Measurements from ENCODE around the gene ZBTB7B. TPM values are rescaled to one million over a fixed set of nuclear protein-coding genes. Genes with fewer than 3 reads are reported as not detected.

Gene ZBTB7B
- total and polyA plus RNA-seq, 9 of the 15 experiments (the other 6 are each of a cell fraction or from before 2014, with no cell fraction given), result 0.04 to 46.5 (median 15.2) TPM

- TF ChIP-seq, protein P1, sequence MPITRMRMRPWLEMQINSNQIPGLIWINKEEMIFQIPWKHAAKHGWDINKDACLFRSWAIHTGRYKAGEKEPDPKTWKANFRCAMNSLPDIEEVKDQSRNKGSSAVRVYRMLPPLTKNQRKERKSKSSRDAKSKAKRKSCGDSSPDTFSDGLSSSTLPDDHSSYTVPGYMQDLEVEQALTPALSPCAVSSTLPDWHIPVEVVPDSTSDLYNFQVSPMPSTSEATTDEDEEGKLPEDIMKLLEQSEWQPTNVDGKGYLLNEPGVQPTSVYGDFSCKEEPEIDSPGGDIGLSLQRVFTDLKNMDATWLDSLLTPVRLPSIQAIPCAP (CRISPR knock-in tag; IDR thresholded peaks at IDR 0.05; ENCODE audit: borderline replicate concordance), result peak; percentile 70; the same call in 1 of the 2 replicates
- TF ChIP-seq ZBTB12 (CRISPR knock-in tag; IDR thresholded peaks at IDR 0.05) (peak; percentile 21; the same call in 1 of the 2 replicates), TARDBP (IDR thresholded peaks at IDR 0.05) (no peak), CEBPZ (IDR thresholded peaks at IDR 0.05; ENCODE audit: borderline replicate concordance, low read depth, low read length) (peak; percentile 75; the same call in 1 of the 2 replicates), TAF9B (IDR thresholded peaks at IDR 0.05; ENCODE audit: partially characterized antibody) (peak; percentile 20), KAT7 (CRISPR knock-in tag; IDR thresholded peaks at IDR 0.05; ENCODE audit: borderline replicate concordance) (0 out of 2 replicates have a peak, but pooled peaks have one; percentile 19), EP400 (IDR thresholded peaks at IDR 0.05) (peak; percentile 99), ZNF764 (CRISPR knock-in tag; IDR thresholded peaks at IDR 0.05; ENCODE audit: low read depth) (no peak), NFYB (IDR thresholded peaks at IDR 0.05; ENCODE audit: extremely low read depth, insufficient read length) (peak; percentile 92), SIN3A (IDR thresholded peaks at IDR 0.05; ENCODE audit: borderline replicate concordance in 2 of 2, control insufficient read depth in 1 of 2, low read depth in 2 of 2, low read length in 2 of 2) (peak in 1 of 2 experiments; percentile 83; a peak in 1 of 4 replicates), ELF2 (CRISPR knock-in tag; IDR thresholded peaks at IDR 0.05) (no peak; the same call in 1 of the 2 replicates), TAF7 (tag; IDR thresholded peaks at IDR 0.05) (peak; percentile 62; the same call in 1 of the 2 replicates)
- TF ChIP-seq, protein P2, sequence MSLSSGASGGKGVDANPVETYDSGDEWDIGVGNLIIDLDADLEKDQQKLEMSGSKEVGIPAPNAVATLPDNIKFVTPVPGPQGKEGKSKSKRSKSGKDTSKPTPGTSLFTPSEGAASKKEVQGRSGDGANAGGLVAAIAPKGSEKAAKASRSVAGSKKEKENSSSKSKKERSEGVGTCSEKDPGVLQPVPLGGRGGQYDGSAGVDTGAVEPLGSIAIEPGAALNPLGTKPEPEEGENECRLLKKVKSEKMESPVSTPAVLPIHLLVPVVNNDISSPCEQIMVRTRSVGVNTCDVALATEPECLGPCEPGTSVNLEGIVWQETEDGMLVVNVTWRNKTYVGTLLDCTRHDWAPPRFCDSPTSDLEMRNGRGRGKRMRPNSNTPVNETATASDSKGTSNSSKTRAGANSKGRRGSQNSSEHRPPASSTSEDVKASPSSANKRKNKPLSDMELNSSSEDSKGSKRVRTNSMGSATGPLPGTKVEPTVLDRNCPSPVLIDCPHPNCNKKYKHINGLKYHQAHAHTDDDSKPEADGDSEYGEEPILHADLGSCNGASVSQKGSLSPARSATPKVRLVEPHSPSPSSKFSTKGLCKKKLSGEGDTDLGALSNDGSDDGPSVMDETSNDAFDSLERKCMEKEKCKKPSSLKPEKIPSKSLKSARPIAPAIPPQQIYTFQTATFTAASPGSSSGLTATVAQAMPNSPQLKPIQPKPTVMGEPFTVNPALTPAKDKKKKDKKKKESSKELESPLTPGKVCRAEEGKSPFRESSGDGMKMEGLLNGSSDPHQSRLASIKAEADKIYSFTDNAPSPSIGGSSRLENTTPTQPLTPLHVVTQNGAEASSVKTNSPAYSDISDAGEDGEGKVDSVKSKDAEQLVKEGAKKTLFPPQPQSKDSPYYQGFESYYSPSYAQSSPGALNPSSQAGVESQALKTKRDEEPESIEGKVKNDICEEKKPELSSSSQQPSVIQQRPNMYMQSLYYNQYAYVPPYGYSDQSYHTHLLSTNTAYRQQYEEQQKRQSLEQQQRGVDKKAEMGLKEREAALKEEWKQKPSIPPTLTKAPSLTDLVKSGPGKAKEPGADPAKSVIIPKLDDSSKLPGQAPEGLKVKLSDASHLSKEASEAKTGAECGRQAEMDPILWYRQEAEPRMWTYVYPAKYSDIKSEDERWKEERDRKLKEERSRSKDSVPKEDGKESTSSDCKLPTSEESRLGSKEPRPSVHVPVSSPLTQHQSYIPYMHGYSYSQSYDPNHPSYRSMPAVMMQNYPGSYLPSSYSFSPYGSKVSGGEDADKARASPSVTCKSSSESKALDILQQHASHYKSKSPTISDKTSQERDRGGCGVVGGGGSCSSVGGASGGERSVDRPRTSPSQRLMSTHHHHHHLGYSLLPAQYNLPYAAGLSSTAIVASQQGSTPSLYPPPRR (CRISPR knock-in tag; IDR thresholded peaks at IDR 0.05; ENCODE audit: borderline replicate concordance), result no peak
- TF ChIP-seq, protein P3, sequence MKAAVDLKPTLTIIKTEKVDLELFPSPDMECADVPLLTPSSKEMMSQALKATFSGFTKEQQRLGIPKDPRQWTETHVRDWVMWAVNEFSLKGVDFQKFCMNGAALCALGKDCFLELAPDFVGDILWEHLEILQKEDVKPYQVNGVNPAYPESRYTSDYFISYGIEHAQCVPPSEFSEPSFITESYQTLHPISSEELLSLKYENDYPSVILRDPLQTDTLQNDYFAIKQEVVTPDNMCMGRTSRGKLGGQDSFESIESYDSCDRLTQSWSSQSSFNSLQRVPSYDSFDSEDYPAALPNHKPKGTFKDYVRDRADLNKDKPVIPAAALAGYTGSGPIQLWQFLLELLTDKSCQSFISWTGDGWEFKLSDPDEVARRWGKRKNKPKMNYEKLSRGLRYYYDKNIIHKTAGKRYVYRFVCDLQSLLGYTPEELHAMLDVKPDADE (conservative IDR thresholded peaks at IDR 0.05; ENCODE audit: control insufficient read depth, low read depth, low read length), result 0 out of 2 replicates have a peak, but pooled peaks have one; percentile 60
These were observed 28.3 kb upstream of the ZBTB7B start, which contains the start of gene CKS1B (continued) for GRCh38 chr1:154974102-154974807.

Measured in K562 (cell line).